OCI-LY3 (cell line): ENCODE data around the gene BMPR1B.

Source experiments
- H2AFZ ChIP-seq: fragments of 200-600, 300-600 bp; shearing (Covaris generic); 2 replicates; pipeline ENCODE4 v1.6.0; 2014; ENCODE audit warnings: antibody characterized with exemption, low read depth, low read length
- H3K27ac ChIP-seq: fragments of 200-600, 300-600 bp; sonication (generic); 2 replicates; pipeline ENCODE4 v1.5.1; 2014; ENCODE audit warnings: mild to moderate bottlenecking, low read length, moderate library complexity, mixed read lengths
- H3K27me3 ChIP-seq: fragments of 200-600, 300-600 bp; sonication (generic); 2 replicates; pipeline ENCODE4 v1.6.1; 2014; ENCODE audit warnings: low read depth, low read length, mixed read lengths
- H3K36me3 ChIP-seq: fragments of 200-600, 300-600 bp; sonication (generic); replicated peaks from 2 replicates; pipeline ENCODE3; 2014; ENCODE audit warnings: low read depth, low read length, mixed read lengths
- H3K4me1 ChIP-seq: fragments of 300-600, 200-600 bp; sonication (generic); 2 replicates; pipeline ENCODE4 v1.6.1; 2014; ENCODE audit warnings: low read length, mixed read lengths
- H3K4me2 ChIP-seq: fragments of 200-600, 300-600 bp; sonication (generic); 2 replicates; pipeline ENCODE4 v1.6.1; 2014; ENCODE audit warnings: low read length, mixed read lengths
- H3K4me3 ChIP-seq: fragments of 300-600, 200-600 bp; sonication (generic); 2 replicates; pipeline ENCODE4 v1.5.1; 2014; ENCODE audit warnings: antibody characterized with exemption, mild to moderate bottlenecking, low read length, moderate library complexity
- H3K79me2 ChIP-seq: fragments of 300-600, 200-600 bp; shearing (Covaris generic); 2 replicates; pipeline ENCODE4 v1.6.1; 2014; ENCODE audit warnings: mild to moderate bottlenecking, low read length, mixed read lengths
- H3K9ac ChIP-seq: fragments of 300-600, 200-600 bp; shearing (Covaris generic); 2 replicates; pipeline ENCODE4 v1.6.0; 2014; ENCODE audit warnings: mild to moderate bottlenecking, low read length, moderate library complexity
- H3K9me3 ChIP-seq: fragments of 200-600, 300-600 bp; shearing (Covaris generic); 2 replicates; pipeline ENCODE4 v1.6.1; 2014; ENCODE audit warnings: low read length, mixed read lengths; ENCODE audit not compliant: insufficient read depth
- H4K20me1 ChIP-seq: fragments of 200-600, 300-600 bp; sonication (generic); 2 replicates; pipeline ENCODE4 v1.6.1; 2016; ENCODE audit warnings: low read length, mixed read lengths; ENCODE audit not compliant: insufficient read depth
- CTCF ChIP-seq: fragments of 200-600, 300-600 bp; sonication (generic); IDR thresholded peaks from 2 replicates; pipeline ENCODE4 v1.5.1; 2014; ENCODE audit warnings: antibody characterized with exemption, low read length, low read depth
- EZH2phosphoT487 ChIP-seq: fragments of 200-600 bp; shearing (Covaris generic); IDR thresholded peaks from 2 replicates; pipeline ENCODE4 v1.6.1; 2018; ENCODE audit warnings: antibody characterized with exemption, mixed run types, low read depth

The BMPR1B gene

GRCh38 chr4:94947681-94948108, 189.9 kb downstream of the BMPR1B start:
- Histone ChIP-seq H3K36me3 (no peaks in the 10 kb centered on the region), H3K4me3 (no peak overlapping the region), H3K27me3 (no peaks in the 10 kb centered on the region)

GRCh38 chr4:94954251-94954650, 196.5 kb downstream of the BMPR1B start:
- H4K20me1 ChIP-seq, result no peaks in the 10 kb centered on the region
- no peaks in the 10 kb centered on the region for H3K9me3 ChIP-seq
- no peaks in the 10 kb centered on the region for H3K79me2 ChIP-seq
- H2AFZ ChIP-seq, result no peak overlapping the region
- H3K27me3 ChIP-seq, result no peaks in the 10 kb centered on the region
- no peak for TF ChIP-seq CTCF
- no peak for TF ChIP-seq EZH2phosphoT487
- H3K27ac ChIP-seq, result no peak overlapping the region
- no peaks in the 10 kb centered on the region for H3K36me3 ChIP-seq
- no peak overlapping the region for H3K9ac ChIP-seq
- no peak overlapping the region for H3K4me2 ChIP-seq
- no peaks in the 10 kb centered on the region for H3K4me1 ChIP-seq
- no peak overlapping the region for H3K4me3 ChIP-seq

More at GRCh38 chr4:94947681-94948108, 189.9 kb downstream of the BMPR1B start:
- H3K9ac ChIP-seq, result no peak overlapping the region
- no peaks in the 10 kb centered on the region for H3K79me2 ChIP-seq
- no peaks in the 10 kb centered on the region for H3K9me3 ChIP-seq
- no peaks in the 10 kb centered on the region for H3K4me1 ChIP-seq
- no peak overlapping the region for H3K4me2 ChIP-seq
- H3K27ac ChIP-seq, result no peak overlapping the region
- no peaks in the 10 kb centered on the region for H4K20me1 ChIP-seq
- TF ChIP-seq EZH2phosphoT487, result no peak
- TF ChIP-seq CTCF, result no peak
- no peak overlapping the region for H2AFZ ChIP-seq

- Histone ChIP-seq H3K9ac (no peak overlapping the region), H3K27ac (no peak overlapping the region), H3K9me3 (no peaks in the 10 kb centered on the region)
These were observed 199.3 kb downstream of the BMPR1B start for GRCh38 chr4:94957030-94957429.

GRCh38 chr4:94959307-94959706, 201.6 kb downstream of the BMPR1B start:
- Histone ChIP-seq H3K36me3 (no peaks in the 10 kb centered on the region), H3K4me2 (no peak overlapping the region), H3K9me3 (no peaks in the 10 kb centered on the region), H3K27ac (no peak overlapping the region), H2AFZ (no peak overlapping the region), H3K79me2 (no peaks in the 10 kb centered on the region), H3K4me1 (no peaks in the 10 kb centered on the region), H3K4me3 (no peak overlapping the region), H3K27me3 (no peaks in the 10 kb centered on the region), H3K9ac (no peak overlapping the region), H4K20me1 (no peaks in the 10 kb centered on the region)
- TF ChIP-seq CTCF (no peak), EZH2phosphoT487 (no peak)

More at GRCh38 chr4:94957030-94957429, 199.3 kb downstream of the BMPR1B start:
- H3K4me2 ChIP-seq, result no peak overlapping the region
- no peaks in the 10 kb centered on the region for H3K36me3 ChIP-seq
- H4K20me1 ChIP-seq, result no peaks in the 10 kb centered on the region
- no peaks in the 10 kb centered on the region for H3K79me2 ChIP-seq
- H3K4me1 ChIP-seq, result no peaks in the 10 kb centered on the region
- no peak overlapping the region for H2AFZ ChIP-seq
- H3K27me3 ChIP-seq, result no peaks in the 10 kb centered on the region
- H3K4me3 ChIP-seq, result no peak overlapping the region
- no peak for TF ChIP-seq CTCF
- no peak for TF ChIP-seq EZH2phosphoT487
